ENCODE measurements around the gene SOX2.

DNA sequence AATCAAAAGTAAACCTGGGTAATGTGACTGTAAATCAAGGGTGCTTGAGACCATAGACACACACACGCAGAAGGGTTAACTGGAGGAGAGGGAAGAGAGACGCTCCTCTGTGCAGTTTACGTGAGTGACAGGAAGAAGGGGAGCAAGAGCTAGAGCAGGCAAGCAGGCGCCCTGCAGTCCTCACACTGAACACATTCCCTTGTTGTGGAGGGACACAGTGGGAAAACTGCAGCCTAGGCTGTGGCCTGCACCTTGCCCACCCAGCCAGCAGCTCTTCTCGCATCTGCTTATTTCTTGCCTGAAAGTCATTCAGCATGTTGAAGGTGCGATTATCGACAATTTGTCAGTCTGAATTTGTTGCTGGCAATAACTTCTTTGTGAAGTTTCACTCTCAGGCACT lies 24.2 kb downstream of the SOX2 start:
- TF ChIP-seq FOXJ3 (CRISPR knock-in tag; IDR thresholded peaks at IDR 0.05; ENCODE audit: borderline replicate concordance) = no peak
- TF ChIP-seq ZBTB1 (CRISPR knock-in tag; IDR thresholded peaks at IDR 0.05; ENCODE audit: borderline replicate concordance) = no peak
